Effector CD4-positive, alpha-beta T cell (primary cell): Measurements from ENCODE around the gene TM9SF4.

ENCODE experiments used
- DNase-seq: peaks from one replicate; pipeline ENCODE4 v3.0.0-alpha.2; 2020

The TM9SF4 gene

GRCh38 chr20:32130352-32130751 is 20.8 kb downstream of the TM9SF4 start:
- no peak for DNase-seq

- DNase-seq: no peak
Measured at GRCh38 chr20:32130965-32131364, 21.5 kb downstream of the TM9SF4 start.

- DNase-seq: no peak
Measured at GRCh38 chr20:32132911-32133549, 23.5 kb downstream of the TM9SF4 start.

GRCh38 chr20:32134026-32134425 is 24.5 kb downstream of the TM9SF4 start:
- no peak for DNase-seq

- no peak for DNase-seq
Measured at GRCh38 chr20:32135983-32136515, 26.5 kb downstream of the TM9SF4 start.

- DNase-seq: no peak
Measured at GRCh38 chr20:32138921-32139320, 29.4 kb downstream of the TM9SF4 start.

- DNase-seq: no peak
Measured at GRCh38 chr20:32139947-32140346, 30.4 kb downstream of the TM9SF4 start.

GRCh38 chr20:32140603-32141002 is 31.1 kb downstream of the TM9SF4 start:
- no peak for DNase-seq

GRCh38 chr20:32141465-32141980 is 32.0 kb downstream of the TM9SF4 start:
- DNase-seq: no peak

GRCh38 chr20:32142088-32142487 is 32.6 kb downstream of the TM9SF4 start:
- no peak for DNase-seq

- DNase-seq: no peak
Measured at GRCh38 chr20:32142991-32143390, 33.5 kb downstream of the TM9SF4 start.

- no peak for DNase-seq
Measured at GRCh38 chr20:32144898-32145662, 35.6 kb downstream of the TM9SF4 start.

- no peak for DNase-seq
Measured at GRCh38 chr20:32149566-32150170, 40.2 kb downstream of the TM9SF4 start.

GRCh38 chr20:32150291-32150848 is 40.9 kb downstream of the TM9SF4 start:
- DNase-seq: no peak

GRCh38 chr20:32152421-32153155 is 43.1 kb downstream of the TM9SF4 start:
- DNase-seq: no peak

- DNase-seq: no peak
Measured at GRCh38 chr20:32153156-32153665, 43.7 kb downstream of the TM9SF4 start.

- DNase-seq: no peak
Measured at GRCh38 chr20:32153771-32154170, 44.3 kb downstream of the TM9SF4 start.

- no peak for DNase-seq
Measured at GRCh38 chr20:32155017-32155981, 45.8 kb downstream of the TM9SF4 start.

GRCh38 chr20:32157611-32158010 is 48.1 kb downstream of the TM9SF4 start:
- DNase-seq: no peak

GRCh38 chr20:32158351-32158750 is 48.8 kb downstream of the TM9SF4 start:
- DNase-seq: no peak
